Activated CD4-positive, alpha-beta T cell treated with anti-CD3 and anti-CD28 coated beads, Interleukin-2, amount 50 U/mL, for 4 hours (primary cell): ENCODE measurements around the gene NMNAT3.

Experiments used
- DNase-seq, 2 experiments: peaks; one replicate each; pipeline ENCODE4 v3.0.0-alpha.2; 2020

NMNAT3 gene

GRCh38 chr3:139674571-139675260 is 3.1 kb downstream of the NMNAT3 start:
- no peak for DNase-seq

DNA sequence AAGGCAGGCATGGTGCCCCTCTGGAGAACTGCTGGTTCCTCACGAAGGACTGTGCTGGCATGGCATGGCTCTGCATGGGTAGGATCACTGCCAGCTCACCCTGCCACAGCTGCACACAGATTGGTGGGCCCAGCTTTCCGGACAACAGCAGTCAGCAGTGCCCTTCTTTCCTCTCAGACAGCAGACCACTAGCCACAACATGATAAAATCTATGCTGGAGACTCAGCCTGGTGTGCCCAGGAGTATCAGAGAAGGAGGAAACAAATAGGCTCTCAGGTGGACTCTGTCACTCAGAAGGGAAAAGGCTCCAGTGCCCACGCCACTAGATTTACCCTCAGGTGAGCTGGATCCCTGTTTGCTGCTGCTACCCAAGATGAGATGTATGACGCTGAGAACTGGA is 4.9 kb downstream of the NMNAT3 start:
- no peak for DNase-seq

GRCh38 chr3:139671863-139672646 is 5.7 kb downstream of the NMNAT3 start:
- no peak for DNase-seq

GRCh38 chr3:139671107-139671506 is 6.7 kb downstream of the NMNAT3 start:
- DNase-seq, result no peak

DNA sequence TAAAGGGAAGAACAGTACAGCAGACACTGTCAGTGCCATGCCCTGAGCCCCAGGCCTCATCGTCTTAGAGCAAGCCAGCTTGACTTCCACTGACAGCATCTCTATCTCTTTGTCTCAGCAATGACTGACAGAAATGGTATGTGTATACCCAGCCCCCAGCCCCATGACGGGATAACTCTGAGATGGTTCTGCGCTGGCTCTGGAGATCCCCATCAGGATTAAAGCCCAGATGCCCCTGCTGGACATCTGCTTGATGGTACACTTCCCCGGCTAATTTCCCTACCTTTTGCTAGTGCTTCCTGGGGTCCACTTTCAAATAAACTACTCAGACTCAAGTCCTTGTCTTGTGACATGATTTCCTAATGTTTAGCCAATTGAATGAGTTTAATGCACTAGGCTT is 7.6 kb downstream of the NMNAT3 start:
- no peak for DNase-seq

GRCh38 chr3:139668332-139668731 is 9.4 kb downstream of the NMNAT3 start:
- no peak for DNase-seq

- DNase-seq, result no peak
These were observed 12.8 kb downstream of the NMNAT3 start for GRCh38 chr3:139664958-139665357.

DNA sequence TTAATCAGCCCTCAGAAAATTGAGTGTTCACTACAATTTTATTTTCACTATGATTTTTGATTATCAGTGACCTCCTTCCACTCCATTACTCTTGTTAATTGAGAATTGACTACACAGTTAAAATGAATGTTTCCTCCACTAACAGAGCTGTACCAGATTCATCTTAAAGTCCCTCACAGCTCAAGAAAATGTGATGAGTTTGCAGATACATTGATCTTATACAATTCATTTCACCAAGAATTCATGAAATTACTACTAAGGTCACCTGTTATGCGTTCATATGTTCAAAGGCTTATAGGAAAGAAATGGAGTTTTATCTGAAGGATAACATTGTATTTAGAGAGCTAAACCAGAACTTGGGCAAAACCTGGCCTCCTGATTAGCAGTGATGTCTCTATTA is 17.5 kb downstream of the NMNAT3 start:
- DNase-seq, result no peak

DNA sequence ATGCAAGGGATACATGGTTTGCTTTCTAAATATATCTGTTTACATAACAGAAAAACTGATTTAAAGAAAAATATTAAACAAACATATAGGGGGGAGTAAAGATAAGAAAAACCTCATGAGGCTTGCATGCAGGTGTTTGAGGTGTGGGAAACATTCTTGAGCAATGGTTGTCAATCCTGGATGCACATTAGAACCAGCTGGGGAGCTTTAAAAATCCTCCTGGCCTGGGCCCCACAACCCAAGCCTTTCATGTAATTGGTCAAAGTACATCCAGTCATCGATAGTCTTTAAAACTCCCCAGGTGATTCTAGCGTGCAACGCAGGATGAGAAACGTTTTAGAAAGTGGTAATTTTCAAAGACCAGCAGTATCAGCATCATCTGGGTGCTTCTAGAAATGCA is 18.3 kb downstream of the NMNAT3 start:
- no peak for DNase-seq

DNA sequence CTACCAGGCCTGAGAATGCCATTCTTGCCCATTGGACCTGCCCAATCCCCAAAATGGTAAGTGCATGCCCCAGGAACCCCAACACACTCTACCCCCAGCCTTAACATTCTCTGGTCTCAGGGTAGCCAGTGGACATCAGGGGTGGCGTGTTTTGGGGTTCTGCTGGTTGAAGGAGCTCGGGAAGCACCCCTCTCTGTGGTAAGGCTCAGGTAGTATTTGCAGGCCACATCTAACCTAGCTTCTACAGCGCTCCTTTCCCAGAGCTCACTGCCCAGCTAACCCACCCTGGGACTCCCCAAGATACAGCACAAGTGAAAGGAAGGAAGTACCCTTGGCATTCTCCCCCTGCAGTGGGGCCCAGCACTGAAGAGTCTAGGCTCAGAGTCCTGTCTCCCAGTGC is 19.8 kb downstream of the NMNAT3 start:
- no peak for DNase-seq

DNA sequence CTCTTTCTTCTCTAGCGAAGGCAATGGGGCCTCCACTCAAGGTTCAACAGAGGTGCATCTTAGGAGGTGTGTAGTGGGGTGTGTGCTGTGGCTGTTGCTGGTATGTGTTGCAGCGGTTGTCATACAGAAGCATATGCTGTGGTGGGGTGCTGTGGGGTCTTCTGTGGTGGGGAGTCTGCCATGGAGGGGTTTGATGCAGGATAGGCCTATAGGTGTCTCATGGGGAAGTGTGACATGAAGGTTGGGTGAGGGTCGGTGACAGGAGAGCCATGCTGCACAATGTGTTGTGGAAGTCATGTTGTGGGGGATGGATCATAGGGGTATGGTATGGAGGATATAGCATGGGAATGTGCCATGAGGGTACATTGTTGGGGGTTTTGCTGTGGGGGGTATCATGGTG is 20.3 kb downstream of the NMNAT3 start:
- no peak for DNase-seq

GRCh38 chr3:139655909-139656595 is 21.7 kb downstream of the NMNAT3 start:
- DNase-seq, result no peak

GRCh38 chr3:139654637-139655365 is 23.0 kb downstream of the NMNAT3 start:
- no peak for DNase-seq

DNA sequence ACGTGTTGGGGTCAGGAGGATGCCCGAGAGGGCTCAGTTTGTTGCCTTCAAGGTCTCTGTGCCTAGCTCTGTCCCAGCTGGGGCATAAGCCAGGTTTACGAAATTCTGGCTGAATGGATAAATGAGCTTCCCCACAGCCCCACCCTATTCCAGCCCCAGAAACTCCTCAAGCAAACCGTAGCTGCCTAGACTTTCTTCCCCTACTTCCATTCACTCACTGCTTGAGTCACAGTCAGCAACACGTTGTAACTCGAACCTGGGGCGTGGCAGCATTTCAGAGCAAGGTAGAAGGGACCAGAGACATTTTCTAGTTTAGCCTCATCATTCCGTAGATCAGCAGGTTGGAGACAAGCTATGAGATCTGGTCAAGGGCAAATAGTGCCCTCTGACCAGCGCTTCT is 24.2 kb downstream of the NMNAT3 start:
- DNase-seq, result no peak

DNA sequence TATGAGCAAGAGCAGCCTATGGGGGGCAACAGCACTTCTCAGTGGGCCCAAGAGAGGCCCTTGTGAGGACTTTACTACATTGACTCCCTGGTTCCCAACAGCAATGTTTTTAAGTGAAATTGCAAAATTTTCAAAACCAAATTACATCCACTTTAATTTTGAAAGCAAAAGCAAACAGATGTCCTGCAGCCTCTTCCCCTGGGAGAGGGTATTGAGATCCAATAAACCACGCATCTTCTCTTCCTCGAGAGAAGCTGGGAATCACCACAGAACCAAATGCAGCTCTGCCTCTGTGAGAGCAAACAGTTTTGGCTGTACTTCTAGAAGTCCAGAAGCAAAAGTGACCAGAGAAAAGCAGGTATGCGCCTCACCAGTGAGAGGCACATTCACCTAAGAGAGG is 25.2 kb downstream of the NMNAT3 start:
- DNase-seq, result no peak

DNA sequence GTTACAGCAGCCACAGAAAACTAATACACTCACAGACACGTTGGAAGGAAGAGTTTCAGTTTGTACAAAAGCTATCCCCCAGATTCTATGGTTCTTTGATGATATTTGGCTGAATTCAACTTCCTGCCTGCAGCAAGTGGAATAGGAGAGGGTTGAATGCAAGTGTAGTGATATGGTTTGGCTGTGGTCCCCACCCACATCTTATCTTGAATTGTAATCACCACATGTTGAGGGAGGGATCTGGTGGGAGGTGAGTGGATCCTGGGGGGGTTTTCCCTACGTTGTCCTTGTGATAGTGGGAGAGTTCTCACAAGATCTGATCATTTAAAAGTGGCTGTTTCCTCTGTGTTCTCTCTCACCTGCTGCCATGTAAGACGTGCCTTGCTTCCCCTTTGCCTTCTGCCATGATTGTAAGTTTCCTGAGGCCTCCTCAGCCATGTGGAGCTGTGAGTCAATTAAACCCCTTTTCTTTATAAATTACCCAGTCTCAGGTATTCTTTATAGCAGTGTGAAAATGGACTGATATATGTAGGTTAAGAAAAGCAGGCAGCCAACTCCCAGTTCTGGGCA is 29.8 kb downstream of the NMNAT3 start:
- no peak for DNase-seq

GRCh38 chr3:139646512-139646911 is 31.3 kb downstream of the NMNAT3 start:
- DNase-seq, result no peak

GRCh38 chr3:139642996-139643395 is 34.8 kb downstream of the NMNAT3 start:
- no peak for DNase-seq

GRCh38 chr3:139640456-139640855 is 37.3 kb downstream of the NMNAT3 start:
- DNase-seq, result no peak

DNA sequence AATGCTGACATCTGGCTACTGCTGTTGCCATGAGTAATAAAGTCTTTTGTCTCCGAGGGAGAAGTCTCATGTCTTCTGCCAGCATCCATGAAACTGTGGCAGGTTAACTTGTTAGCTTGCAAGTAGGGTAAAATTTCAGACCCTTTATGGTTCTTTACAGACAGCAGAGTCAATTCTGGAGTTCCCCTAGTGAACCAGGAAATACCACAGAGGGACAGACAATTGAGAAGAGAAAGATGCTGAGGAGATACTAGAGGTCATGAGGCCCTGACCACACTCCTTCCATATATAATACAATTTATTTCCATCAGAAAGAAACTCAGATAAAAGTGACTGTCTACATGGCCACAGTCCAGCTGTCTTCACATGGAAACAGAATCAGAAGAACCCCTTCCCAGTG is 38.1 kb downstream of the NMNAT3 start:
- DNase-seq, result no peak

DNA sequence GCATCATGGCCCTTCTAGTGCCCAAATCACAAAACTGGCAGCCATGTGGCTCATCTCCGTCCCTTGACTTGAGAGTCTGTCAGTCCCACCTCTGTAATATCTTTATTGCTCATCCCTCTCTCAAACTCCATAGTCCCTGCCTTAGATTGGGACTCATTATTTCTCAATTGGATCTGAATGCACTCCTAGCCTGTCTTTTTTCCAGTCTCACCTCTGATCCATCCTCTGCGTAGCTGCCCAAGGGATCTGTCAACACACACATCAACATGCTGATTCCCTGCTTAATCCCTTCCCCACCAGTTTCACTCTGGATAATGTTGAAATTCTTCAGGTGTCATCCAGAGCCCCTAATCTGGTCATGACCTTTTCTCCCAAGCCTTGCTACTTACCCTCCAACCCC is 39.3 kb downstream of the NMNAT3 start:
- no peak for DNase-seq

- no peak for DNase-seq
These were observed 41.3 kb downstream of the NMNAT3 start for GRCh38 chr3:139636511-139636910.

DNA sequence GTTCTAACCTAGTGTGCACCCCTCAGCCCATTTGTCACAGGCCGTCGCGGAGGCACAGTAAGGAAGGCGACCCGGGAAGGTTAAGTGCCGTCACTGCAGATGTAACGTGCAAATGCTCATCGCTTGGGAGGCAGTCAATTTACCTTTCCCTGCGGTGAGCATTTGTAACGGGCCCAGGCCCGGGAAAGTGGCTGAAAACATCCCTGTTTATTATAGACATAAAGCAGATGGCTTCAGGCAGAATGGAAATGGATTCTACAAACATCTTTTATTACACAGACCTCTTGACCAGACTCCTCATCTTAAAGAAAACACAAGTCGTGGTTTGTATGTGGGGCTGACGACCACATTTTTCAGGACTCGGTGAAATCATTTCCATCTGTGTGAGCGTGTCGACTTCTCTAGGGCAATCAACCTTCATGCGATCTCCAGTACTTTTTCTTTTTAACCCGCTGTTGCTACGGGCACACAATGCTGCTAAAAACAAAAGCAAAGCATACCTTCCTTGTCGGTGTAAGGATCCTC is 43.6 kb downstream of the NMNAT3 start:
- no peak for DNase-seq
